NCI-H460 (cell line): ENCODE measurements around the gene CSF2RB. TPM values are rescaled to one million over a fixed set of nuclear protein-coding genes. Genes with fewer than 3 reads are reported as not detected.

Experiments used
- DNase-seq: peaks from one replicate; pipeline ENCODE4 v3.0.0-alpha.2; 2016; ENCODE audit warnings: low read depth; ENCODE audit errors: extremely low read depth
- total RNA-seq: library from RNA; depleted of rRNA; stranded (reverse); fragments of >200 nt; shearing (Covaris generic); gene quantifications from 2 replicates; pipeline ENCODE4 v1.2.3, GENCODE V29; 2014

Gene CSF2RB
- total RNA-seq, 1 experiment from 2014 or later, result not detected

- no peak for DNase-seq
Measured at GRCh38 chr22:36887162-36887561, 26.3 kb upstream of the CSF2RB start.

GRCh38 chr22:36891646-36892045, 21.8 kb upstream of the CSF2RB start:
- no peak for DNase-seq

GRCh38 chr22:36892292-36892691, 21.1 kb upstream of the CSF2RB start:
- DNase-seq, result no peak

- no peak for DNase-seq
Measured at GRCh38 chr22:36893262-36893661, 20.2 kb upstream of the CSF2RB start.

GRCh38 chr22:36894266-36894665, 19.2 kb upstream of the CSF2RB start:
- no peak for DNase-seq

GRCh38 chr22:36897611-36898010, 15.8 kb upstream of the CSF2RB start:
- no peak for DNase-seq

GRCh38 chr22:36898690-36899089, 14.7 kb upstream of the CSF2RB start:
- no peak for DNase-seq

GRCh38 chr22:36899498-36899897, 13.9 kb upstream of the CSF2RB start:
- no peak for DNase-seq

GRCh38 chr22:36900225-36900624, 13.2 kb upstream of the CSF2RB start:
- DNase-seq, result no peak

- DNase-seq, result no peak
Measured at GRCh38 chr22:36900880-36901279, 12.5 kb upstream of the CSF2RB start.

GRCh38 chr22:36901411-36902142, 11.9 kb upstream of the CSF2RB start:
- no peak for DNase-seq

- no peak for DNase-seq
Measured at GRCh38 chr22:36902143-36902926, 11.1 kb upstream of the CSF2RB start.

- DNase-seq, result no peak
Measured at GRCh38 chr22:36904260-36904880, 9.1 kb upstream of the CSF2RB start.

- DNase-seq, result no peak
Measured at GRCh38 chr22:36907253-36908195, 5.9 kb upstream of the CSF2RB start.

GRCh38 chr22:36910461-36910860, 3.0 kb upstream of the CSF2RB start:
- no peak for DNase-seq

- DNase-seq, result no peak
Measured at GRCh38 chr22:36911887-36912661, 1.4 kb upstream of the CSF2RB start.

- DNase-seq, result no peak
Measured at GRCh38 chr22:36912694-36913426, 568 bp upstream of the CSF2RB start.

- no peak for DNase-seq
Measured at GRCh38 chr22:36914390-36914752, 943 bp downstream of the CSF2RB start.

- no peak for DNase-seq
Measured at GRCh38 chr22:36916034-36916433, 2.6 kb downstream of the CSF2RB start.
